ENCODE results near the gene UXS1.

Gene UXS1

GRCh38 chr2:106142683-106143082 lies 51.4 kb downstream of the UXS1 start:
- H3K79me2 ChIP-seq (ENCODE audit: low read length): no peaks in the 10 kb centered on the region
- no peaks in the 10 kb centered on the region for H3K27me3 ChIP-seq (ENCODE audit: low read depth, low read length)
- H3K27ac ChIP-seq (ENCODE audit: low read length): no peak overlapping the region
- no peaks in the 10 kb centered on the region for H3K9me3 ChIP-seq (ENCODE audit: insufficient read depth, low read length)
- no peak overlapping the region for H3K4me3 ChIP-seq (ENCODE audit: low read length)
- no peak overlapping the region for H3K9ac ChIP-seq (ENCODE audit: low read length)
- H2AFZ ChIP-seq (ENCODE audit: low read depth, low read length): no peak overlapping the region
- TF ChIP-seq EZH2phosphoT487 (IDR thresholded peaks at IDR 0.05; ENCODE audit: low read depth): no peak
- TF ChIP-seq CTCF (IDR thresholded peaks at IDR 0.05; ENCODE audit: low read depth, low read length): no peak
- H3K36me3 ChIP-seq (replicated peaks; ENCODE audit: low read depth, low read length): no peaks in the 10 kb centered on the region
- H4K20me1 ChIP-seq (ENCODE audit: insufficient read depth, low read length): no peaks in the 10 kb centered on the region
- H3K4me1 ChIP-seq (ENCODE audit: low read length): peaks cover 6% of the 10 kb centered on the region; the same call in 1 of the 2 replicates
- no peak overlapping the region for H3K4me2 ChIP-seq (ENCODE audit: low read length)

GRCh38 chr2:106140913-106141312 lies 53.2 kb downstream of the UXS1 start:
- TF ChIP-seq EZH2phosphoT487 (IDR thresholded peaks at IDR 0.05; ENCODE audit: low read depth) (no peak), CTCF (IDR thresholded peaks at IDR 0.05; ENCODE audit: low read depth, low read length) (no peak)
- Histone ChIP-seq H3K4me2 (ENCODE audit: low read length) (no peak overlapping the region), H3K27me3 (ENCODE audit: low read depth, low read length) (no peaks in the 10 kb centered on the region), H3K79me2 (ENCODE audit: low read length) (no peaks in the 10 kb centered on the region), H2AFZ (ENCODE audit: low read depth, low read length) (no peak overlapping the region), H3K4me3 (ENCODE audit: low read length) (no peak overlapping the region), H3K9me3 (ENCODE audit: insufficient read depth, low read length) (no peaks in the 10 kb centered on the region), H3K4me1 (ENCODE audit: low read length) (peaks cover 6% of the 10 kb centered on the region; the same call in 1 of the 2 replicates), H3K9ac (ENCODE audit: low read length) (no peak overlapping the region), H4K20me1 (ENCODE audit: insufficient read depth, low read length) (no peaks in the 10 kb centered on the region), H3K36me3 (replicated peaks; ENCODE audit: low read depth, low read length) (no peaks in the 10 kb centered on the region), H3K27ac (ENCODE audit: low read length) (no peak overlapping the region)

GRCh38 chr2:106140113-106140512 lies 54.0 kb downstream of the UXS1 start:
- Histone ChIP-seq H3K9me3 (ENCODE audit: insufficient read depth, low read length) (no peaks in the 10 kb centered on the region), H3K4me1 (ENCODE audit: low read length) (peaks cover 6% of the 10 kb centered on the region; the same call in 1 of the 2 replicates), H4K20me1 (ENCODE audit: insufficient read depth, low read length) (no peaks in the 10 kb centered on the region), H3K9ac (ENCODE audit: low read length) (no peak overlapping the region), H2AFZ (ENCODE audit: low read depth, low read length) (no peak overlapping the region), H3K79me2 (ENCODE audit: low read length) (no peaks in the 10 kb centered on the region), H3K27me3 (ENCODE audit: low read depth, low read length) (no peaks in the 10 kb centered on the region), H3K36me3 (replicated peaks; ENCODE audit: low read depth, low read length) (no peaks in the 10 kb centered on the region), H3K4me3 (ENCODE audit: low read length) (no peak overlapping the region), H3K27ac (ENCODE audit: low read length) (no peak overlapping the region), H3K4me2 (ENCODE audit: low read length) (no peak overlapping the region)
- TF ChIP-seq CTCF (IDR thresholded peaks at IDR 0.05; ENCODE audit: low read depth, low read length) (no peak), EZH2phosphoT487 (IDR thresholded peaks at IDR 0.05; ENCODE audit: low read depth) (no peak)

GRCh38 chr2:106139238-106139935 lies 54.7 kb downstream of the UXS1 start:
- H3K27ac ChIP-seq (ENCODE audit: low read length): no peak overlapping the region

More at GRCh38 chr2:106139238-106139935, 54.7 kb downstream of the UXS1 start:
- Histone ChIP-seq H3K36me3 (replicated peaks; ENCODE audit: low read depth, low read length) (no peaks in the 10 kb centered on the region), H3K79me2 (ENCODE audit: low read length) (no peaks in the 10 kb centered on the region), H3K4me2 (ENCODE audit: low read length) (no peak overlapping the region), H3K4me1 (ENCODE audit: low read length) (0 out of 2 replicates have a peak, but pooled peaks cover 2% of the 10 kb centered on the region), H3K9me3 (ENCODE audit: insufficient read depth, low read length) (no peaks in the 10 kb centered on the region), H4K20me1 (ENCODE audit: insufficient read depth, low read length) (no peaks in the 10 kb centered on the region), H3K27me3 (ENCODE audit: low read depth, low read length) (no peaks in the 10 kb centered on the region), H3K4me3 (ENCODE audit: low read length) (no peak overlapping the region), H2AFZ (ENCODE audit: low read depth, low read length) (no peak overlapping the region), H3K9ac (ENCODE audit: low read length) (no peak overlapping the region)
- no peak for TF ChIP-seq CTCF (IDR thresholded peaks at IDR 0.05; ENCODE audit: low read depth, low read length)
- TF ChIP-seq EZH2phosphoT487 (IDR thresholded peaks at IDR 0.05; ENCODE audit: low read depth): no peak
